Suppressor macrophage (primary cell): Measurements from ENCODE around the gene CALB2.

Experiments used
- DNase-seq, 4 experiments: peaks; one replicate each; pipeline ENCODE4 v3.0.0-alpha.2; 2020 to 2022

CALB2 gene

DNA sequence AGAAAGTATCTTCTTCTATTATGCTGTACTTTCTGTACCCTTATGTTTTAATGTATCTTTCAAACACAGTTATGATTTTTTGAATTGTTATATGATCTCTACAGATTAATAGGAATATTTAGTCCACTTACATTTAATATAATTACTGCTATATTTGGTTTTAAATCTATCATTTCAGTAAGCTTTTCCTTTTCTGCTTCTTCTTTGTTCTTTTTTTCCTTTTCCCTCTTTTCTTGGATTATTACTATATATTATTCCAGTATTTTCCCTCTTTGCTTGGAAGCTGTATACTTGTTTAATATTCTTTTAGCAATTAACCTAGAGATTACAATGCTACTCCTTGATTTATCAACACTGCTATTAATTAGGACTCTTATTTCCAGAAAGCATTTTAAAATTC, 69.9 kb downstream of the CALB2 start:
- DNase-seq, result no peak

GRCh38 chr16:71428883-71429282, 70.4 kb downstream of the CALB2 start:
- no peak for DNase-seq

DNA sequence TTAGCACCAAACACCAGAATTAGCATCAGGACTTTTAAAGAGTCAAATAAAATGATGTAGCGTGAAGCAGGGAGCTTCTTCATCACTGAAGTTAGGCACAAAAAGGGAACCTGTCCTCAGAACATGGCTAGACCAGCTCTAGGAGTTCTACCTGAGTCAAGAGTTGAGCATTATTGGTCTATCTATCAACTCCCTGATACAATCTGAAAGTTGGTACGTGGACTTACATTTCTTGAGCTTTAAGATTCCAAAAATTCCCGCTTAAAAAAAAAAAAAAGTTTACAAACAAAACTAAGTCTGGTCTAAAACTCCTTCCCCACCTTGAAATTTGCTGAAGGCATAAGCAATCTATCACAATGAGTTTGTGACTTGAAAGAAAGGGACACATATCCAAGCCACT, 71.1 kb downstream of the CALB2 start:
- DNase-seq, result no peak

GRCh38 chr16:71430744-71431143, 72.2 kb downstream of the CALB2 start:
- DNase-seq, result no peak

DNA sequence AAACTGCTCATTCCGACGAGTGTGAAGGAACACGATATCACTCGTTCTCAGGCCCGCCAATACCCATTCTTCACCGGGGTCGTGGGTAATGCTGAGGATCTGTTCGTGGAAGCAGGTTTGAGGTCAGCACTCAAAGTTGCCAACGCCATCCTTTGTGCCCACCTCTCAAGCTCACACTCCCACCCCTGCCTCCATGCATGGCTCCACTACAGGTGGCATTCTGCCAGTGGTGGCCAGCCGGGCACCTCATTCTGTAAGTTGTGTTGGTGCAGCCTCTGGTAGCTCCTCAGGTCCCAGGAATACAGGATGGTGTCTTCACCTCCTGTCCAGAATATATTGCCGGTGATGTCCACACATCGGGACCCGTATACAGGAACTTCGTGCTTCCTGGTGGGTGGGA, 72.7 kb downstream of the CALB2 start:
- DNase-seq, result no peak

GRCh38 chr16:71431991-71432390, 73.5 kb downstream of the CALB2 start:
- DNase-seq, result no peak

DNA sequence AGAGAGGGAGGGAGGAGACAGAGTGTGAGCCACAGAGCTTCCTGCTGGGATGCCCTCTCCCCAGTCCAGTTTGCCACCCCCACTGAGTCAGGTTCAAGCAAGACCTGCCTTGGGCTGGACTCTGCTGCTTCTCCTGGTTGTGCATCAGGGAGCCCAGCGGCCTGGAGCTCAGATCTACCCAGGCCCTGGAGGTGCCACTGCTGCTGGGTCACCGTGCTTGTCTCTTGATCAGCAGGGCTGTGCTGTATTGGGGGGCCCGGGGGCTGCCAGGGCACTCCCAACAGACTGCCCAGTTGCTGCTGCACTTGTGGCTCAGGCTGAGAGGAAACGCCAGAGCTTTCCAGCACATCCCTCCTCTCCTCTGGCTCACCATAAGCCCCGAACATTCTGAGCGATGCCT, 74.4 kb downstream of the CALB2 start:
- no peak for DNase-seq

GRCh38 chr16:71436473-71436872, 78.0 kb downstream of the CALB2 start:
- no peak for DNase-seq

- DNase-seq, result no peak
Measured at GRCh38 chr16:71439523-71439922, 81.0 kb downstream of the CALB2 start.
